T follicular helper cell (primary cell): ENCODE measurements around the gene CRYZL1.
A peak's percentile ranks its signal among the peaks of the same experiment; 100 is the strongest.

Source experiments
- DNase-seq: peaks from one replicate; pipeline ENCODE4 v3.0.0-alpha.2; 2020; ENCODE audit warnings: low read depth

CRYZL1 gene

GRCh38 chr21:33560965-33561364 lies 80.6 kb downstream of the CRYZL1 start:
- no peak for DNase-seq

DNA sequence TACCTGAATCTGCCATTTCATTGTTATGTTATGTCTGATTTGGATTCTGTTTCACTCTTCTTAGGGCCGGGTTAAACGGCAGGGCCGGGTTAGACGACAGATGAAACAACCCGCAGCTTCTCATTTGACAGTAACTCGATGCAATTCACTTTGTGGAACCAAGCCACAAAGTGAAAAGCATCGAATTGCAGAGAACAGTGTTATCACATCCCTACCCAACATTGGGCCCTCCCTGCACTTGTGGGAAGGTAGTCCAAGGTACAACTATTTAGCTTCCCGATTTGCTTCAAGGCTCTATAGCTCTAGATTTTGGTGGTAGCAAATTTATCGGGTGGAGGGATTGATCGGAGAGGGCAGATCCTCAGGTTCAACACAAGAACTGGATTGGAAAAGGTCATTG lies 81.7 kb downstream of the CRYZL1 start:
- DNase-seq = no peak

GRCh38 chr21:33558777-33559421 lies 82.6 kb downstream of the CRYZL1 start:
- no peak for DNase-seq

GRCh38 chr21:33557447-33557846 lies 84.1 kb downstream of the CRYZL1 start:
- no peak for DNase-seq

- DNase-seq = no peak
Measured at GRCh38 chr21:33554982-33555344, 86.6 kb downstream of the CRYZL1 start.

DNA sequence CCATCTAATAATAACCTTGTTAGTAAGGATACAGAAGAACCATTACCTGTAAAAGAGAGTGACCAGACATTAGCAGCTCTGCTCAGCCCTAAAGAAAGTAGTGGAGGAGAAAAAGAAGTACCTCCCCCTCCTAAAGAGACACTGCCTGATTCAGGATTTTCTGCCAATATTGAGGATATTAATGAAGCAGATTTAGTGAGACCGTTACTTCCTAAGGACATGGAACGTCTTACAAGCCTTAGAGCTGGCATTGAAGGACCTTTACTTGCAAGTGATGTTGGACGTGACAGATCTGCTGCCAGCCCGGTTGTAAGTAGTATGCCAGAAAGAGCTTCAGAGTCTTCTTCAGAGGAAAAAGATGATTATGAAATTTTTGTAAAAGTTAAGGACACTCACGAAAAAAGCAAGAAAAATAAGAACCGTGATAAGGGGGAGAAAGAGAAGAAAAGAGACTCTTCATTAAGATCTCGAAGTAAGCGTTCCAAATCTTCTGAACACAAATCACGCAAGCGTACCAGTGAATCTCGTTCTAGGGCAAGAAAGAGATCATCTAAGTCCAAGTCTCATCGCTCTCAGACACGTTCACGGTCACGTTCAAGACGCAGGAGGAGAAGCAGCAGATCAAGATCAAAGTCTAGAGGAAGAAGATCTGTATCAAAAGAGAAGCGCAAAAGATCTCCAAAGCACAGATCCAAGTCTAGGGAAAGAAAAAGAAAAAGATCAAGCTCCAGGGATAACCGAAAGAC lies 87.1 kb downstream of the CRYZL1 start:
- DNase-seq = no peak

GRCh38 chr21:33552999-33553598 lies 88.4 kb downstream of the CRYZL1 start:
- no peak for DNase-seq

DNA sequence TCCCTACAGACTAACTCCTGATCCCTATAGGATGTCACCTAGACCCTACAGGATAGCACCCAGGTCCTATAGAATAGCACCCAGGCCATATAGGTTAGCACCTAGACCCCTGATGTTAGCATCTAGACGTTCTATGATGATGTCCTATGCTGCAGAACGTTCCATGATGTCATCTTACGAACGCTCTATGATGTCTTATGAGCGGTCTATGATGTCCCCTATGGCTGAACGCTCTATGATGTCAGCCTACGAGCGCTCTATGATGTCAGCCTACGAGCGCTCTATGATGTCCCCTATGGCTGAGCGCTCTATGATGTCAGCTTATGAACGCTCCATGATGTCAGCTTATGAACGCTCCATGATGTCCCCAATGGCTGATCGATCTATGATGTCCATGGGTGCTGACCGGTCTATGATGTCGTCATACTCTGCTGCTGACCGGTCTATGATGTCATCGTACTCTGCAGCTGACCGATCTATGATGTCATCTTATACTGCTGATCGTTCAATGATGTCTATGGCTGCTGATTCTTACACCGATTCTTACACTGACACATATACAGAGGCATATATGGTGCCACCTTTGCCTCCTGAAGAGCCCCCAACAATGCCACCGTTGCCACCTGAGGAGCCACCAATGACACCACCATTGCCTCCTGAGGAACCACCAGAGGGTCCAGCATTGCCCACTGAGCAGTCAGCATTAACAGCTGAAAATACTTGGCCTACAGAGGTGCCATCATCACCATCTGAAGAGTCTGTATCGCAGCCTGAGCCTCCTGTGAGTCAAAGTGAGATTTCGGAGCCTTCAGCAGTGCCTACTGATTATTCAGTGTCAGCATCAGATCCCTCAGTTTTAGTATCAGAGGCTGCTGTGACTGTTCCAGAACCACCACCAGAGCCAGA lies 89.2 kb downstream of the CRYZL1 start:
- DNase-seq = no peak

- no peak for DNase-seq
Measured at GRCh38 chr21:33551664-33552063, 89.9 kb downstream of the CRYZL1 start.

GRCh38 chr21:33550772-33551660 lies 90.5 kb downstream of the CRYZL1 start:
- no peak for DNase-seq

DNA sequence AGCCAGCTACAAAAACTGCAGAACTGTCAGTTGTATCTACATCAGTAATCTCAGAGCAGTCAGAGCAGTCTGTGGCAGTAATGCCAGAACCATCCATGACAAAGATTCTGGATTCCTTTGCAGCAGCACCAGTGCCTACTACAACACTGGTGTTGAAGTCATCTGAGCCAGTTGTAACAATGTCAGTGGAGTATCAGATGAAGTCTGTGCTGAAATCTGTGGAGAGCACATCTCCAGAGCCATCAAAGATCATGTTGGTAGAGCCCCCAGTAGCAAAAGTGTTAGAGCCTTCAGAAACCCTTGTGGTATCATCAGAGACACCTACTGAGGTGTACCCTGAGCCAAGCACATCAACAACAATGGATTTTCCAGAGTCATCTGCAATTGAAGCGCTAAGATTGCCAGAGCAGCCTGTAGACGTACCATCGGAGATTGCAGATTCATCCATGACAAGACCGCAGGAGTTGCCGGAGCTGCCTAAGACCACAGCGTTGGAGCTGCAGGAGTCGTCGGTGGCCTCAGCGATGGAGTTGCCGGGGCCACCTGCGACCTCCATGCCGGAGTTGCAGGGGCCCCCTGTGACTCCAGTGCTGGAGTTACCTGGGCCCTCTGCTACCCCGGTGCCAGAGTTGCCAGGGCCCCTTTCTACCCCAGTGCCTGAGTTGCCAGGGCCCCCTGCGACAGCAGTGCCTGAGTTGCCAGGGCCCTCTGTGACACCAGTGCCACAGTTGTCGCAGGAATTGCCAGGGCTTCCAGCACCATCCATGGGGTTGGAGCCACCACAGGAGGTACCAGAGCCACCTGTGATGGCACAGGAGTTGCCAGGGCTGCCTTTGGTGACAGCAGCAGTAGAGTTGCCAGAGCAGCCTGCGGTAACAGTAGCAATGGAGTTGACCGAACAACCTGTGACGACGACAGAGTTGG lies 91.4 kb downstream of the CRYZL1 start:
- DNase-seq = no peak

- no peak for DNase-seq
Measured at GRCh38 chr21:33546086-33546485, 95.5 kb downstream of the CRYZL1 start.

DNA sequence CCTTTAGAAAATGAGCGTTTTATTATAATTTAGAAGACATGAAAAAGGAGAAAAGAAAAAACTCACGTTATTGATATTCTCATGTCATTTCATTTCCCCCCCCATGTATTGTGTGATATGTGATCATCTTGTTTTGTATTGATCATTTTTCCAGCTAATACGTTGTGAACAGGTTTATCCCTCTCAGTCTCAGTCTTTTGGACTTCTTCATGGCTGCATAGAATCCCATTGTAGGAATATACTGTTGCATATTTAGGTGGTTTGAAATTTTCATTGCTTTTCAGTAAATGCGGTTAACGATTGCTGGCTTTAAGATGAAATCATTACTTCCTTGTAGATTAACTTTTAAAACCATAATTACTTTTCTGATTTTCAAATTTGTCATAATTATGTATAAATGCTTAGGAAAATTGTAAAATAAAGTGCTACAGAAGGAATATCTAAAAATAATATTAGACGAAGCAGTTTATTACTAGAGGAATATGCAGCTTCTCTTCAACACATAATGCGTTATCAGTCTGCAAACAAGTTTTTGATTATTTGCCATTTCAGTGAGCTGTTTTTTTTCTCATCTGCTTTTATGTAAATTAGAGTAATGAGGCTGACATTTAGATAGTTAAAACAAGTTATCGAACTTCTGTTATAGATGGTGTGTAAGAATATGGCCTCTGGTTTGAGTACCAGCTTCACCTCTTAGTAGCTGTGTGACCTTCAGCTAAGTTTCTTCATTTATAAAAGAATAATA lies 96.9 kb downstream of the CRYZL1 start:
- DNase-seq = no peak

DNA sequence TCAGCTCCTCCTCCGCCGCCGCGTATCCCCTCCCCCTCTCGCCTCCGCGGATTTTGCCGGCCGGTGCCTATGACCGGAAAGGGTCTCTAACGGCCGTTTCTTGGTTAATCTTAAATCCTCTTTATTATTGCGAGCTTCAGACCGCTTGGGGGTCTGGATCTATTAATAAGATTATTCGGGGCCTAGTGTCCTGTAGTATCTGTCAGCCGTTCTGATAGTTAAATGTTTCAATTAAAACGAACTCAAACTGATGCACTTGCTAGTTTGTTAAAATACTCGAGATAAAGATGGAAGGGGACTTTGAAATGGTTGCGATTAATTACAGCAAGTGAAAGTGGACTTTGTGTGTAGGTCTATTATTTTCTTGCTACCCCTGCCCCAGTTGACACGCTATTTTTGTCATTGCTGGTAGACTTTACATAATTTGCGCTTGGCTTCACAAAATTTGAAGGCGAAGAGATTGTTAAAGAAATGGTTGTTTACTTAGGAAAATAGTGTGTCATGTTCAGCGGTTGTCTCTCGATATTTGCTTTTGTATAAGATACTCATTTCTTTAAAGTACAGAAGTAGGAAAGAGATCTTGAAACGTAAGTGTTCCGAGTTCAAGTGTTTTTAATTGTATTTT lies 97.9 kb downstream of the CRYZL1 start:
- peak; percentile 48 for DNase-seq

DNA sequence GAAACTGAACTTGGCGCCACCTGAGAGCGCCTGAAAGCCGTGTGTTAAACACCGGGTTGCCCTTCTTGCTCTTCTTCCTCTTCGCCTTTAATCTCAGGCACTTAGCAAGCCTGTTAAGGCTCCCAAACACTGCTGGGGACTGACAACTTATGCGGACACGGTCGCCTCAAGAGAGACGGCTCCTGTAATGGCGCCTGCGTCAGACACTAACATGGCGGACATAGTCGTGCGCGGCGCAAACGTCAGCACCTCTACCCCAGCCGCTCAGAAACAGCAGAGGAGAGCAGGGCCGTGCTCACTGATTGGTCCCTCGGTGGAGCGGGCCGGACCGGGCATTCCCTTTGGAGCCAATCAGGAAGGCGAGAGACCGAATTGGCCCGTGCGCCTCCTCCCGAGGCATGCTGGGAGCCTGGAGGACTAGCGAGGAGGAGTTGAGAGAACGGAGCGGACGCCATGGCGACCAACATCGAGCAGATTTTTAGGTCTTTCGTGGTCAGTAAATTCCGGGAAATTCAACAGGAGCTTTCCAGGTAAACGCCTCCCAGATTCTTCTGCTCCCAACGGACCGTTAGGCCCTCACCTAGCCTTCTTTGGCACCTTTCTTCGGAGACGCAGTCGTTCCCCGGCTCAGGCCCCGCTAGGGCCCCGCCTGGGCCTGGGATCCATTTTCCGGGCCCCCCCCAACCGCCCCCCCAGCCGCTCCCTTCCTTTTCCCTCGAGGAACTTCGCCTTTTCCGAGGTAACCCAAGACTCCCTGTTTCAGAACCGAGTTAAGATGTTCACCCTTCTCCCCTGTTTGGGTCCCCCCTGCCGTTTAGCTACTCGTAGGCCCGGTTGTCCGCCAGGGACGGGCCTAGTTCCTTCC lies 98.7 kb downstream of the CRYZL1 start, which contains the start of gene SON:
TSS of gene SON (plus strand) at position 399 of the 865 bp plus-strand sequence. CDS start at position 454, 55 bp downstream.
- DNase-seq = peak; percentile 98

DNA sequence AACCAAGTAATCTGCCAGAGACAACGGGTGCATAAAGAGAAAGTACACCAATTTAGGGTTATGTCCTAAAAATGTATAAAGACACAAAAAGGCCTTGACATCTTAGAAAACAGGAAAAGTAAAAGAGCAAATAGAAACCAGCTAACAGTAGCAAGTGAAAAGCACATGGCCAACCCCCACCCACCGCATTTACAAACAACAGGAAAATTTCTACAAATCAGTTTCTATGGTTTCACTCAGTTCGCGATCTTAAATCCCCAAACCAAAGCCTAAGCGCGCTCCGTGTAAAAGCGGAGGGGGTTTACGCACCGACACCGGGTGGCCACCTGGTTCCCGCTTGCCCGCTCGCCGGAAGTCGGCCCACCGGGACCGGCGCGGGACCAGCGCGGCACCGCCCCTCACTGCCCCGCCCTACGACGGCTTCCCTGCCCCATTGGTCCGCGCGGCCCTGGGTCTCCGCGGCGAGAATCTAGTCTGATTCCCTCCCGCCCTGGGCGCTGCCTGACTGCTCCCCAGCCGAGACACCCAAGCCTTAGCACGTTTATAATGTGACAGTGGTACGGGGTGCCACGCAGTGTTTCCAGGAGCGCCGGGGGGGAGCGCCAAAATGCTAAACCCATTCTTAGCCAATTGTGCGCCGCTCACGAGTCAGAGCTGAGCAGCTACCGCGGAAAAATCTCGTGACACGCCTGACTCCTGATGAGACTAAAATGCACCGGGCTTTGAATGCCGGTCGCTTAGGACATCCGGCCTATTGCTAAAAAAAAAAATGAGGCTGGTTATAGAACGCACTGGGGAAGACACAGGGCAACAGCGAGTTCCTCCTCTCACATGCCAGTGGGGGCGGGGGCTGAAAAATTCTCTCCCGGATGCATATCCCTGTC lies 99.5 kb downstream of the CRYZL1 start, which contains the start of gene GART:
TSS of gene GART (minus strand) at position 362 of the 884 bp plus-strand sequence. CDS start 2,802 bp downstream, outside the sequence.
- DNase-seq = peak; percentile 73
